WTC11 (cell line): ENCODE data around the gene CABLES1. TPM values are rescaled to one million over a fixed set of nuclear protein-coding genes. Genes with fewer than 3 reads are reported as not detected.
"Not testable (repeated sequence)": the region's sequence is repeated elsewhere in the genome, so short reads cannot be mapped to it uniquely, and the experiment has no call there.

Experiments
- ATAC-seq: fragments of 200-7000 bp; cut with Tn5 transposase; 2 replicates; pipeline ENCODE4 v1.10.0; 2021; ENCODE audit warnings: mild to moderate bottlenecking, moderate library complexity
- CTCF ChIA-PET: fragments of 300-600 bp; sonication (Branson Sonifier 250); formaldehyde crosslinking; loops from one replicate; lab custom pipeline; 2021; ENCODE audit warnings: antibody characterized with exemption; lab: Charles Lee
- POLR2A ChIA-PET: fragments of 350-600 bp; sonication (Branson Sonifier 250); formaldehyde crosslinking; loops from one replicate; lab custom pipeline; 2021; ENCODE audit warnings: antibody characterized with exemption; lab: Charles Lee
- DNase-seq: peaks from one replicate; pipeline ENCODE4 v3.0.0; 2021; ENCODE audit warnings: low spot score
- H3K27ac Mint-ChIP-seq: 2 replicates; pipeline ENCODE4 v1.8.0; 2021; ENCODE audit warnings: mixed read lengths
- H3K27me3 Mint-ChIP-seq: 2 replicates; pipeline ENCODE4 v1.8.0; 2021; ENCODE audit warnings: low read depth, mild to moderate bottlenecking, moderate library complexity, mixed read lengths
- H3K36me3 Mint-ChIP-seq: 2 replicates; pipeline ENCODE4 v1.8.0; 2021; ENCODE audit warnings: mixed read lengths
- H3K4me1 Mint-ChIP-seq: 2 replicates; pipeline ENCODE4 v1.8.0; 2022; ENCODE audit warnings: mixed read lengths
- H3K4me3 Mint-ChIP-seq: 2 replicates; pipeline ENCODE4 v1.8.0; 2021; ENCODE audit warnings: mild to moderate bottlenecking, moderate library complexity, mixed read lengths
- H3K9me3 Mint-ChIP-seq: 2 replicates; pipeline ENCODE4 v1.8.0; 2021; ENCODE audit warnings: mixed read lengths
- ARID4B ChIP-seq: sonication (generic); formaldehyde crosslinking; IDR thresholded peaks from 2 replicates; pipeline ENCODE4 v1.8.0; 2023; ENCODE audit warnings: missing genetic modification reagents, mild to moderate bottlenecking, borderline replicate concordance
- ATF3 ChIP-seq: sonication (generic); formaldehyde crosslinking; conservative IDR thresholded peaks from 2 replicates; pipeline ENCODE4 v1.8.1; 2022; ENCODE audit warnings: mild to moderate bottlenecking, missing genetic modification reagents
- ATF6 ChIP-seq: sonication (generic); formaldehyde crosslinking; IDR thresholded peaks from 2 replicates; pipeline ENCODE4 v1.8.1; 2023; ENCODE audit warnings: mild to moderate bottlenecking, missing genetic modification reagents
- CREB1 ChIP-seq: sonication (generic); formaldehyde crosslinking; IDR thresholded peaks from 2 replicates; pipeline ENCODE4 v1.8.0; 2023; ENCODE audit warnings: mild to moderate bottlenecking, missing genetic modification reagents
- E2F4 ChIP-seq: sonication (generic); formaldehyde crosslinking; IDR thresholded peaks from 2 replicates; pipeline ENCODE4 v1.8.1; 2022; ENCODE audit warnings: low read depth, mild to moderate bottlenecking, moderate library complexity, missing genetic modification reagents, borderline replicate concordance
- E2F5 ChIP-seq: sonication (generic); formaldehyde crosslinking; IDR thresholded peaks from 2 replicates; pipeline ENCODE4 v1.8.1; 2022; ENCODE audit warnings: mild to moderate bottlenecking, moderate library complexity, missing genetic modification reagents
- ESRRA ChIP-seq: sonication (generic); formaldehyde crosslinking; IDR thresholded peaks from 2 replicates; pipeline ENCODE4 v1.8.1; 2022; ENCODE audit warnings: mild to moderate bottlenecking, missing genetic modification reagents, borderline replicate concordance
- GABPB1 ChIP-seq: sonication (generic); formaldehyde crosslinking; IDR thresholded peaks from 2 replicates; pipeline ENCODE4 v1.8.1; 2023; ENCODE audit warnings: mild to moderate bottlenecking, missing genetic modification reagents
- GTF2I ChIP-seq: fragments of 250-450 bp; sonication (Bioruptor Pico); conservative IDR thresholded peaks from 2 replicates; pipeline ENCODE4 v1.4.0; 2021; ENCODE audit warnings: mild to moderate bottlenecking
- JUN ChIP-seq: sonication (generic); formaldehyde crosslinking; IDR thresholded peaks from 2 replicates; pipeline ENCODE4 v1.8.0; 2023; ENCODE audit warnings: mild to moderate bottlenecking, missing genetic modification reagents
- NFE2L1 ChIP-seq: sonication (generic); formaldehyde crosslinking; IDR thresholded peaks from 2 replicates; pipeline ENCODE4 v1.8.1; 2023; ENCODE audit warnings: missing genetic modification reagents
- OVOL2 ChIP-seq: fragments of 250-450 bp; sonication (Bioruptor Pico); IDR thresholded peaks from 2 replicates; pipeline ENCODE4 v1.9.0; 2021; ENCODE audit warnings: mild to moderate bottlenecking, borderline replicate concordance
- PRRX2 ChIP-seq: fragments of 250-450 bp; sonication (Bioruptor Pico); IDR thresholded peaks from 2 replicates; pipeline ENCODE4 v1.8.0; 2021; ENCODE audit warnings: mild to moderate bottlenecking
- SMAD3 ChIP-seq: sonication (generic); formaldehyde crosslinking; IDR thresholded peaks from 2 replicates; pipeline ENCODE4 v1.8.0; 2022; ENCODE audit warnings: missing genetic modification reagents, mild to moderate bottlenecking, borderline replicate concordance
- TEAD4 ChIP-seq: sonication (generic); formaldehyde crosslinking; IDR thresholded peaks from 2 replicates; pipeline ENCODE4 v1.8.0; 2022; ENCODE audit warnings: mild to moderate bottlenecking, missing genetic modification reagents
- ZBTB21 ChIP-seq: sonication (generic); formaldehyde crosslinking; IDR thresholded peaks from 2 replicates; pipeline ENCODE4 v1.8.1; 2023; ENCODE audit warnings: mild to moderate bottlenecking, missing genetic modification reagents, borderline replicate concordance
- ZNF425 ChIP-seq: fragments of 250-450 bp; sonication (Bioruptor Pico); conservative IDR thresholded peaks from 2 replicates; pipeline ENCODE4 v1.9.0; 2021; ENCODE audit warnings: mild to moderate bottlenecking
- total RNA-seq: library from RNA; stranded (reverse); gene quantifications from 3 replicates; pipeline ENCODE4 v1.2.3, GENCODE V29; 2021

CABLES1 gene
- total RNA-seq, 1 experiment from 2014 or later: 17.0 TPM

GRCh38 chr18:23240609-23240930, 105.3 kb downstream of the CABLES1 start:
- ChIA-PET CTCF (interaction anchor here (0.8 to 1.9 kb wide), 3 partner anchors 28 to 209 kb away, joined by 3 to 6 read pairs (median 4); no protein-coding TSS in a partner anchor), POLR2A (no interaction called here)
- Mint-ChIP-seq H3K27me3 (no peaks in the 10 kb centered on the region), H3K4me3 (no peak overlapping the region), H3K36me3 (peaks cover 40% of the 10 kb centered on the region), H3K9me3 (no peaks in the 10 kb centered on the region), H3K27ac (no peak overlapping the region), H3K4me1 (peaks cover 72% of the 10 kb centered on the region)
- no peak for DNase-seq
- TF ChIP-seq ARID4B (no peak), E2F4 (CRISPR knock-in tag) (no peak), ATF3 (CRISPR knock-in tag) (no peak), GTF2I (CRISPR knock-in tag) (no peak), NFE2L1 (CRISPR knock-in tag) (no peak), ESRRA (CRISPR knock-in tag) (no peak), TEAD4 (CRISPR knock-in tag) (no peak), SMAD3 (CRISPR knock-in tag) (no peak), ATF6 (CRISPR knock-in tag) (no peak), CREB1 (no peak), PRRX2 (CRISPR knock-in tag) (no peak), GABPB1 (CRISPR knock-in tag) (no peak), OVOL2 (CRISPR knock-in tag) (no peak), JUN (CRISPR knock-in tag) (no peak), E2F5 (CRISPR knock-in tag) (no peak), ZBTB21 (no peak), ZNF425 (CRISPR knock-in tag) (no peak)
- no peak for ATAC-seq

- CTCF ChIA-PET: interaction anchor here (1.4 to 1.9 kb wide), 2 partner anchors 18 to 137 kb away, joined by 6 to 13 read pairs; no protein-coding TSS in a partner anchor
- POLR2A ChIA-PET: interaction anchor here (0.6 kb wide), 1 partner anchor 237 kb away, joined by 3 read pairs; no protein-coding TSS in a partner anchor
- ATAC-seq: not testable (repeated sequence)
Observed at GRCh38 chr18:23241833-23242496, 106.7 kb downstream of the CABLES1 start.

More at GRCh38 chr18:23241833-23242496, 106.7 kb downstream of the CABLES1 start:
- H3K27me3 Mint-ChIP-seq, DNase-seq, H3K4me3 Mint-ChIP-seq, H3K9me3 Mint-ChIP-seq: not testable (repeated sequence)
- peaks cover 58% of the 10 kb centered on the region for H3K4me1 Mint-ChIP-seq
- peaks cover 43% of the 10 kb centered on the region for H3K36me3 Mint-ChIP-seq
- H3K27ac Mint-ChIP-seq: peak overlapping the region; percentile 55; the same call in 1 of the 2 replicates
